Skin epidermis (tissue), 12 donors: ENCODE data around the gene HERC5.
"Not testable (repeated sequence)": the region's sequence is repeated elsewhere in the genome, so short reads cannot be mapped to it uniquely, and the experiment has no call there.

ENCODE experiments used
- H3K27ac ChIP-seq, 21 experiments: fragments of 200-600 bp; sonication (generic) in 11 of 21; one replicate each; pipeline ENCODE4 v1.5.0; 2020; ENCODE audit warnings: mild to moderate bottlenecking in 3 of 21, inconsistent platforms in 2 of 21, moderate library complexity in 2 of 21
- H3K4me3 ChIP-seq, 7 experiments: fragments of 200-600 bp; sonication (generic) in 2 of 7; one replicate each; pipeline ENCODE4 v1.5.0; 2020; ENCODE audit warnings: inconsistent platforms in 2 of 7, mild to moderate bottlenecking in 2 of 7, moderate library complexity in 1 of 7

HERC5 gene

DNA sequence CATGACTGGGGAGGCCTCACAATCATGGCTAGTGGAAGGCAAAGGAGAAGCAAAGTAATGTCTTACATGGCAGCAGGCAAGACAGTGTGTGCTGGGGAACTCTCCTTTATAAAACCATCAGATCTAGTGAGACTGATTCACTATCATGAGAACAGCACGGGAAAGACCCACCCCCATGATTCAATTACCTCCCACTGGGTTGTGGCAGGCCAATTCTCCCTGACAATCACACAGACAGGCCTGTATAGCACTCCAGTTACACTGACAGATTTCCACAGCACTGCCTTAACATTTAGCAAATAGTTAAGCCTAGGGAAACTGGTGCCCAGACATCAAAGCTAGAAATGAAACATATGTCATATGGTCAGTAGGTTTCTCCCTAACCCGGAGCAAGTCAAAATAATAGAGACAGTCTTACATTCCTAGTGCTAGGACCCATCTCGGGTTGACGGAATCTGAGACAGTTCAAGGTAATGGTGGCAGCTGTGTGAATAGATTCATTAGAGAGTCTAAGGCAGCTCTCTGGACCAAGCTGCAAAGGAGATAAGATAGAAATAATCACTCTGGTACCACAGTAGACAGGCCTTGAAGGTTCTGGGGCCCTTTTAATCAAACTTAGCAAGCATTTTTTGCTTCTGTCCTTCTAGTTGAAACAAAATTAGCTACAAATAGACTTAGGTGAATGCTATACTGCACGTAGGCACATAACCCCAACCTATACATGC lies 9.4 kb upstream of the HERC5 start:
- Histone ChIP-seq H3K27ac (no peak overlapping the region), H3K4me3 (no peak overlapping the region)

DNA sequence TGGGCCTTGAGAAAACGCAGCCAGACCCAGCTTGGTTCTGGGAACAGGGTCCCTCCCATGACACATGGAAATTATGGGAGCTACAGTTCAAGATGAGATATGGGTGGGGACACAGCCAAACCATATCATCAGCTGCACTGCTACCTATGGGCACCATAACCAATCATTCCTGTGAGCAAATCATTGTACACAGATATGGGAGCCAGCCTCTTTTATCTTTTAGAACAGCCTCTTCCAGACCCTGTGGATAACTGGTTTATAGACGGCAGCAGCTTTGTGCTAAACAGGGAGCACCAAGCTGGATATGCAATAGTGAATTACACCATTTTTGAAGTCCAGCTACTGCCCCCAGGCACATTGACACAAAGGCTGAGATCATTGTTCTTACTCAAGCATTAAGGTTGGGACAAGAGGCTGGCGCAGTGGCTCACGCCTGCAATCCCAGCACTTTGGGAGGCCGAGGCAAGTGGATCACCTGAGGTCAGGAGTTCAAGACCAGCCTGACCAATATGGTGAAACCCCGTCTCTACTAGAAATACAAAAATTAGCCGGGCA lies 8.6 kb upstream of the HERC5 start:
- not testable (repeated sequence) for H3K27ac ChIP-seq

DNA sequence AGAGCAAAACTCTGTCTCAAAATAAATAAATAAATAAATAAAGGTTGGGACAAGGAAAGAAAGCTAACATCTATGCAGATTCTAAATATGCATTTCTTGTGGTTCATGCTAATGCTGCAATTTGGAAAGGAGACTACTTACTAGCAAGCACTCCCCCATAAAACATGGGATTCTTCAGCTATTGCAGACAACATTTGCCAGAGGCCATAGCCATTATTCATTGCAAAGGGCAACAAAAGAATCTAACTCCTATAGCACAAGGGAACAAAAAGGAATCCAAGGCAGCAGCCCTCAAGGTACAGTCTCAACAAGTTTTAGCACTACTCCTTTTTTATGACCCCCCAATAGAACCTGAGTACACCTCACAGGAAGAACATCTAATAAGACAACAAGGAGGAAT lies 8.0 kb upstream of the HERC5 start:
- Histone ChIP-seq H3K27ac (no peak overlapping the region), H3K4me3 (no peak overlapping the region)

More for the DNA sequence above, 8.6 kb upstream of the HERC5 start:
- H3K4me3 ChIP-seq, result not testable (repeated sequence)

DNA sequence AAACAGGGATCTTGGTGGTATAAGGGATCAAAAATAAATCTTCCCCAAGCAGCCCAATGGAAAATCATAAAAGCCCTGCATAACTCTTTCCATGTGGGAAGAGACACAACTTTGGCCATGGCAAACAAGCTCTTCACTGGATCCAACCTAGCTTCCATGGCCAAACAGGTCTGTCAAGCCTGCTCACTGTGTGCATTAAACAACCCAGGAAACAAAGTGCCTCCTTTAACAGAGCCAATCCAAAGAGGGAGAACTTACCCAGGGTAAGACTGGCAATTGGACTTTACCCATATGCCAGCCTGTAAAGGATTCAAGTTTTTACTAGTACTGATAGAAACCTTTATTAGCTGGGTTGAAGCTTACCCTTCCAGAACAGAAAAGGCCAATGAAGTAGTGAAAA lies 7.6 kb upstream of the HERC5 start:
- H3K27ac ChIP-seq, result no peak overlapping the region
- no peak overlapping the region for H3K4me3 ChIP-seq

DNA sequence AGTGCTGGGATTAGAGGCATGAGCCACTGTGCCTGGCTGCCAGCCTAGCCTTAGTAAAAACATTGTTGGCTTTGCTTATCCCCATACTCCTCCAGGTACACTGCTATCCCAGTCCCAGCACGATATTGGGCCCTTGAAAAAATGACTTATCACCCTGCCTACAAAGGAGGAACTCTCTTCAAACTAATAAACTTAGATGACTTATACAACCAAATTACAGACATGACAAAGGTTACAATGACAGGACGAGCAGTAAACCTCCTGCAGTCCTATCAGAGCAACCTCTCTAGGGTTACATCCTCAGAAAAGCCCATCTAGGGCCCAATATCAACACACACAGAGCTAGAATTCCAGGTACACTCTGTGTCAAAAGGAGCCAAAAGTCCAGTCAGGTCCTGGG lies 5.7 kb upstream of the HERC5 start:
- Histone ChIP-seq H3K4me3 (no peak overlapping the region), H3K27ac (no peak overlapping the region)

DNA sequence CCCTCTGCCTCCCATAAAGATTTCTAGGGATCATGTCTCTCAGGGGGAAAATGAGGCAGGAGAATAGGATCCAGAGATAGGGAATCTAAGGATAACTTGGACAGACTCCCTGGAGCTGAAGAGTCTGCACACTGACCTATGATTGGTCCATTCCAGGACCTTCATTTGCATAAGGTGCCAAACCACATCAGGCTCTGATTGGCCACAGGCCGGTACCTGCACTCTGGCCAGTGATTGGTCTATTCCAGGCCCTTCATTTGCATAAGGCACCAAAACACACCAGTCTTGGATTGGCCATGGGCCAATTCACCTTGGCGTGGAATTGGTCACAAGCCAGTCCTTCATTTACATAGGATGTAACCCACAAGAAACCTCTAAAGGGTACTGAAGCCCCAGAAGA lies 4.0 kb upstream of the HERC5 start:
- no peak overlapping the region for H3K4me3 ChIP-seq

DNA sequence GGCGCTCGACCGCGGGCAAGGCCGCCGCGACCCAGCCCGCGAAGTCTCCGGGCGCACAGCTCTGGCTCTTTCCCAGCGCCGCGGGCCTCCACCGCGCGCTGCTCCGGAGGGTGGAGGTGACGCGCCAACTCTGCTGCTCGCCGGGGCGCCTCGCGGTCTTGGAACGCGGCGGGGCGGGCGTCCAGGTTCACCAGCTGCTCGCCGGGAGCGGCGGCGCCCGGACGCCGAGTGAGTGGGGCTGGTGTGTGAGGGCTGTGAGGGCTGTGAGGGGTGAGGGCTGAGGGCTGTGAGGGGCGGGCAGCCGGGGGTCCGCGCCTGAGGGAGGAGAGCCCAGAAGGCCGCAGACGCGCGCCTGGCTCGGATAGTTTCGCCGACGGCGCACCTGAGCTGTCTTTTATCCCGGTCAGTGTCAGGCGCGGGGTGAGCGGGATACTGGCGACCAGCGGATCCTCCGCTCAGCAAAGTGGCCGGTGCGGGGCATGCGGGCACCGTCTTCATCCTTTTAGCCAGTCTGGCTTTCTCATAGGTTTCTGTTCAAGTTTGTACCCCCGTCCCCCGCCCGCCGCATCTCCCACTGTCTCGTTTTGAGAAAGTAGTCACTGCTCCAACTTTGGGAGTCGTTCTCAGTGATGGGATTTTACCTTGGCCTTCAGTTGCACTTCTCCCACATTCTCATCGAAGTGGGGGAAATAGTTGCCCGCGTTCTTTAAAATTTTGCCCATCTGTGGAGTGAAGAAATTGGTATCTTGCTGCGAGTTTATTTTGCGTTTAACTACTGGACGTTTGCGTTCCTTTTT lies 586 bp downstream of the HERC5 start:
- Histone ChIP-seq H3K4me3 (peak overlapping the region; percentile 46 to 80 (median 69)), H3K27ac (peak overlapping the region in 16 of 21 experiments; percentile 22 to 82 (median 68))

More for the DNA sequence above, 4.0 kb upstream of the HERC5 start:
- H3K27ac ChIP-seq, result no peak overlapping the region

DNA sequence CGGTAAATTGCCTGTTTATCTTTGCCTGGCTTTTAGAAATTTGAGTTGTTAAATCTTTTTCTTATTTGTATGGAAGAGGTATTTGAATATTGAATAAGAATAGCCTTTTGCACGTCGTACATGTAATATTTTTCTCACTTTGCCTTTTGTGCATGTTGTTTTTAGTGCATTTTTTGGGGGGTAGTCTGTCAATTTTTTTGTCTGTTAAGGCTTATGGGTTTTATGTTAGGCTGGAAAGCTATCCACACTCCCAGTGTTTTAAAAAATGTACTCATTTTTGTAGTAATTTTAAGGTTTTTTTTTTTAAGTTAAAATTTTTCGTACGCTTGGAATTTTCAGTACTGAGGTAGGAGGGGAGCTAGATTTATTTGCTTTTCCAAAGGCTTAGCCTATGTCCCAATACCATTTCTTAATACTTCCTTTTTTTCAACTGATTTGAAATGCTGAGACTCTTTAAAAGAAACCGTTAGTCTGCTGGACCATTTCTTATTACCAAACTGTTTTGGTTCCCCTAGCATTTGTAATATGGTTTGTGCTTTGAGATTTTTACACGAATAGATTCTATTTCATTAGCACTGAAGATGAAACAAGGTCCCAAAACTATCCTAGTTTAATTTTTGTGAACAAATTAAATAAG lies 1.3 kb downstream of the HERC5 start:
- Histone ChIP-seq H3K4me3 (peak overlapping the region in 5 of 7 experiments; percentile 46 to 80 (median 76)), H3K27ac (peak overlapping the region in 3 of 21 experiments; percentile 60 to 74 (median 69))

DNA sequence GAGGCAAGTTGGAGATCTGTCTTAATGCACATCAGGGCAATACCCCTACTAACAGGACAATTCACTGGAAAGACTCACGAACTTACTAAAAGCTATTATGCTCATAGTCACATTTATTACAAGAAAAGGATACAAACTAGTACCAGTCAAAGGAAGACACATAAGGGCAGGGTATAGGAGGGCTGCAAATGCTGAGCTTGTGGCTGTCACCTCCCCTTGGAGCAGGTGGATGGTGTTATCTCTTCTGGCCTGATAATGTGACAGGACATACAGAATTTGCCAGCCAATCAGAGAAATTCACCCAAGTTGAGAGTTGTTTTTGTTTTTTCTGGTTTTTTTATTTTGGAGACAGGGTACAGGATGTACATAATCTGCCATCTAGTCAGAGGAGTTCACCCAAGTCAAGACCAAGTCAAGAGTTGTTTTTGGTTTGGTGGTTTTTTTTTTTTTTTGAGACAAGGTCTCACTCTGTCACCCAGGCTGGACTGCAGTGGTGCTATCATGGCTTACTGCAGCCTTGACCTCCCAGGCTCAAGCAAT lies 8.8 kb downstream of the HERC5 start:
- H3K27ac ChIP-seq, result no peak overlapping the region
- H3K4me3 ChIP-seq, result no peak overlapping the region

DNA sequence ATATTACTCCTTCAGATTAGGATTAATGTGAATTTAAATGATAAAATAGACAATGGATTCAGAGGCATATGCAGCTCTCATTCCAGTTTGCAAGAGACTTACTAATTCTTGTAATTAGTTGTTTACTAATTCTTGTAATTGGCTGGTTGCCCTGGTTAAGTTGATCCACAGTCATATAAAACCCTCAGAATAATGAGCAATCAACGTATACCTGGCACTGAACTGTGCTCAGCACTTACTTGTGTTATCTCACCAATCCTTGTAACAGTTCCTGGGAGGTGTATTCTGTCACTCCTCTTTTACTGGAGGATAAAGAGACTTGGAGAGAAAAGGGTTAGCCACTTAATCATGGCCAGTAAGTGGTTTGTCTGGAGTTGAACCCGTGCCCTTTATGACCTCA lies 10.5 kb downstream of the HERC5 start:
- no peak overlapping the region for H3K27ac ChIP-seq
- no peak overlapping the region for H3K4me3 ChIP-seq

DNA sequence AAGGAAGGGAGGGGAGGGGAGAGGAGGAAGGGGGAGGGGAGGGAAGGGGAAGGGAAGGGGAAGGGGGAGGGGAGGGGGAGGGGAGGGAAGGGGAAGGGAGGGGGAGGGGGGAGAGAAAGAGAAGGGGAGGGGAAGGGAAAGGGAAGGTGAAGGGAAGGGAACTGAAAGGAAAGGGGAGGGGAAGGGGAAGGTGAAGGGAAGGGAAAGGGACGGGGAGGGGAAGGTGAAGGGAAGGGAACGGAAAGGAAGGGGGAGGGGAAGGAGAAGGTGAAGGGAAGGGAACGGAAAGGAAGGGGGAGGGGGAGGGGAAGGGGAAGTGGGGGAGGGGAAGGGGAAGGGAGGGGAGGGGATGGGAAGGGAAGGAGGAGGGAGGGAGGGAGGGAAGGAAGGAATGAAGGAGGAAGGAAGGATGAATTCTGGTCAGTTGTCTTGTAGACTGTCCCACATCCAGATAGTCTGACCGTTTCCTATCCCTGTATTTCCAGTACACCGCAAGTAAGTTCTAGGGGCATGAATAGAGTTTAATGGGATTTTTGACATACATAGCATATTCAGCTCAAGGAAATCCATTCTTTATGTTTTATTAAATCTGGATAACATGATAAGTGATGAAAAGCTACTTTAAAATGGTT lies 20.4 kb downstream of the HERC5 start:
- Histone ChIP-seq H3K4me3 (no peak overlapping the region), H3K27ac (no peak overlapping the region)

DNA sequence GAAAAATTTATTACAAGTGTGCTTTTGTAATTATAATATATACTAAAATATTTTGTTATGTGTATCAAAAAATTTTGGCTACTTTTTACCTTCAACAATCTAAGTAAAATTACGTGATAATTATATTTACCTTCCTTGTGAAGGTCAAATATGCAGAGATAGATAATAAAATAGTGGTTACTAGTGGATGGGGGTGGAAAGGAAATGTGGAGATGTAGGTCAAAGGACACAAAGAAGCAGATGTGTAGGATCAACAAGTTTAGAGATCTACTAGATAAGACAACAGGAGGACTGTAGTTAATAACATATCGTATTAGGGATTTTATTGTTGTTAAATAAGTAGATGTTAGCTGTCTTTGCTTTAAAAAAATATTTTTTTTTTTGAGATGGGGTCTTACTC lies 21.3 kb downstream of the HERC5 start:
- H3K27ac ChIP-seq, result no peak overlapping the region
- H3K4me3 ChIP-seq, result no peak overlapping the region

DNA sequence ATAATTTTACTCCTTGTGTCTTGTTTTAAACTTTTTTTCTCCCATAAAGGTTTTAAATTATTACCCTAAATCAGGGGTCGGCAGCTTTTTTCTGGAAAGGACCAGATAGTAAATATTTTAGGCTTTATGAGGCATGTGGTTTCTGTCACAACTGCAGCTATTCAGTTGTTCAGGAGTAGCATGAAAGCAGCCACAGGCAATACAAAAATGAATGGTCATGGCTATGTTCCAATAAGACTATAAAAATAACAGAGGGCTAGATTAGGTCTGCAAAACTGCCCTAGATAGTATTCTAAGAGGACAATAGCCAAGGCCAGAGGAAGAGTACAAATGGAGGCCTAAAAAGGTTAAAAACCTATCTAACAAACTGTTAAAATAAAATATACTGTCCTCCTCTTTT lies 24.6 kb downstream of the HERC5 start:
- H3K27ac ChIP-seq, result no peak overlapping the region

DNA sequence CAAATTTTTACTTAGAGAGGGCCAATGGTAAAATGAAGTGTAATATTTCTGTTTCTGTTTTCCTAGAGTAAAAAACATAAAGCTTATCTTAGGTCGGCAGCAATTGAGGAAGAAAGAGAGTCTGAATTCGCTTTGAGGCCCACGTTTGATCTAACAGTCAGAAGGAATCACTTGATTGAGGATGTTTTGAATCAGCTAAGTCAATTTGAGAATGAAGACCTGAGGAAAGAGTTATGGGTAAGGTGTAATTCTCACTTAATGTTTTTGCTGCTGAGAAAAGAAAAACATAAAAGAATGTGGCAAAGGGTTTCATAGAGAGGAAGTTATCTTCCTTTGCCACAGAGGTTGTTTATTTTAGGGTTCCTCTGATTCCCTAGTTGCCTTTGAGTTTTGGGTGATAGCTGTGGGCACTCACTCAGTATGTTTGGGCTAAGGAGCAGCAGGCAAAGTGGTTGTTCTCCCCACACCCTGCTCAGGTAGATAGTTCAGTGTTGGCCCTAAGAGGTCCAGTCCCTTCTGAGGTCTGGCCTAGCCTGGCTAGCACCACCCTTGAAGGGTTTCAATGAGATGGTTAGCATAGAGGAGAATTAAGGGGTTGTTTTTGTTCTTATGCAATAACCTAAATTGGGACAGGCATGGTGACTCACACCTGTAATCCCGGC lies 32.3 kb downstream of the HERC5 start:
- H3K27ac ChIP-seq, result no peak overlapping the region

More for the DNA sequence above, 24.6 kb downstream of the HERC5 start:
- no peak overlapping the region for H3K4me3 ChIP-seq

DNA sequence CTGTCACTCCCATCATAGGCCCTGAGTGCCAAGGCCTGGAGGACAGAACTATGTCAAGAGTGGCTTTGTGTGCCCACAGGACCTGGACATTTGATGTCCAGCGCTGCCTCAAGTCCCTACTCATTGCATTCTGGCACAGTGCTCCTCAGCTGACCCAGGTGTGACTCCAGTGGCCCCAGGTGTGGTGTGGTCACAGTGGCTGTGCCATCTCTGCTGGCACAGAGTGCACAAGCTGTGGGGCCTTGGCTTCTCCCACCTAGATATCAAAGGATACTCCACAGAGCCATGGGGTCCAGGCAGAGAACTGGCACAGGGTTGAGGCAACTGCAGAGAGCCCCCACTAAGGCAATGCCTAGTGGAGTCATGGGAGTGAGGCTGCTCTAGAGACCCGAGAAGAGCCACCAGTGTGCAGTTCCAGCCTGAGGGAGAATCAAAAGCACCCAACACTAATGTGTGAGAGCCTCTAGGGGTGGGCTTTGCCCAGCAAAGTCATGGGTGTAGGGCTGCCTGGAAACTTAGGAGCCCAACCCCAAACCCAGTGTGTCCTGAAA lies 41.0 kb downstream of the HERC5 start:
- Histone ChIP-seq H3K4me3 (no peak overlapping the region), H3K27ac (no peak overlapping the region)

More for the DNA sequence above, 32.3 kb downstream of the HERC5 start:
- H3K4me3 ChIP-seq, result no peak overlapping the region

DNA sequence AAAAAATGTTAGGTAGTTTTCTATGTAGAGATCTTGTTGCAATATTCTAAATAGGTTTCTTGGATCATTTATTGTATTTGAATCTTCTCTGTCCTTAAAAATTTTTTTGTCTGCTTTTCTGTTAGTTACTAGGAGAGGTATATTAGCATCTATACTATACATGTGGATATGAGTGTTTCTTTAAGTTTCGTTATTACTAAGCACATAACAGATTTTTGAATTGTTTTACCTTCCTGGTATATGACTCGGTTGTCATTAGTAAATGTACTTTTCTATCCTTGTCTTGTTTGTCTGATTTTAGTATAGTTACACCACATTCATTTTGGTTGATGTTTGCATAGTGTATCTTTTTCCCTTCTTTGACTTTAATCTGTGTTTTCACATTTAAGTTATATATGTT lies 46.4 kb downstream of the HERC5 start:
- H3K4me3 ChIP-seq, result no peak overlapping the region
- no peak overlapping the region for H3K27ac ChIP-seq

DNA sequence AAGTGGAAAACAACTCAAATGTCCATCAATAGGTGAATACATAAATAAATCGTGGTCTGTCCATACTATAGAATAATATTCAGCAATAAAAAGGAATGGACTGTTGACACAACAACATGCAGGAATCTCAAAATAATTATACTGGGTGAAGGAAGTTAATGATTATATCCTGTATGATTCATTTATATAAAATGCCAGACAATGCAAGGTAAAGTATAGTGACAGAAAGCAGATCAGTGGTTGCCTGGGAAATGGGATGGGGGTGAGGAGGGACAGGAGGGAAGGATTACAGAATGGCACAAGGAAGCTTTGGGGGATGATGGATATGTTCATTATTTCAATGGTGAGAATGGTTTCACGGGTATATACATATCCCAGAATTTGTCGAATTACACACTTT lies 54.3 kb downstream of the HERC5 start:
- H3K4me3 ChIP-seq, result no peak overlapping the region
- H3K27ac ChIP-seq, result no peak overlapping the region

DNA sequence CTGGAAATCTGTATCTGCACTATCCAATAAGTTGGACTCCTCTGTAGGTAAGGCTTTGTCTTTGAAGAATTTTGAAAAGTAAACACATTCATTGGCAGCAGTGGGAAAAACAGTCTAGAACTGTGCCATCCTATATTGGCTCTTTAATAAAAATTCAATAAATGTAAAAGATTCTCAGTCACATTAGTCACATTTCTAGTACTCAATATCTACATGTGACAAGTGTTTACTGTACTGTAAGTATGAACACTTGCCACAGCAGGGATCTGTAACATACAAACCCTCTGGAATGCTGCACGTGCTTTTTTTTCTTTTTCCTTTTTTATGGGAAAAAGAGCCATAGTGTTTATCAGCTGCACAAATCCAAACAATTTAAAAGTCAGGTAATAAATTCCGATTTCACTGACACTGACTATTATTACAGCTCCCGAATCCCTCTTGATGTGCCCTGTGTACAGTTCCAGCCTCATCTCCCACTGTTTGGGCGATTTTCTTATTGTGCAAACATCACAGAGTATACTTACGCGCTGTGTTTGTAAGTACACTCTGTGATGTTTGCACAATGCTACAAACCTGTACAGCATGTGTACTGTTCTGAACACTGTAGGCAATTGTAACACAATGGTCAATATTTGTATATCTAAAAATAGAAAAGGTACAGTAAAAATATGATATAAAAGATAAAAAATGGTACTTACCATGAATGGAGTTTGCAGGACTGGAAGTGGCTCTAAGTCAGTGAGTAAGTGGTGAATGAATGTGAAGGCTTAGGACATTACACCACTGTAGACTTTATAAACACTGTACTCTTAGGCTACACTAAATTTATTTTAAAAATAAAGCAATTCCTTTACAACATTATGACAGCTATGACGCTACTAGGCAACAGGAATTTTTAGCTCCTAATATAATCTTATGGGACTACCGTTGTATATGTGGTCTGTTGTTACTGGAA lies 57.9 kb downstream of the HERC5 start:
- Histone ChIP-seq H3K27ac (no peak overlapping the region), H3K4me3 (no peak overlapping the region)
